HEK293 (cell line): Measurements from ENCODE around the gene SPOCK1.

Experiments
- CTCF ChIA-PET: fragments of 350-600 bp; formaldehyde crosslinking; extraction: SDS; loops from one replicate; lab custom pipeline; 2021; ENCODE audit warnings: antibody characterized with exemption; lab: Yijun Ruan, JAX
- POLR2A ChIA-PET: fragments of 300-600 bp; formaldehyde crosslinking; extraction: SDS; loops from one replicate; lab custom pipeline; 2020; ENCODE audit warnings: antibody characterized with exemption, inconsistent platforms; lab: Yijun Ruan, JAX
- H3K27ac ChIP-seq: fragments of 200-500 bp; sonication (Bioruptor generic); 2 replicates; pipeline ENCODE4 v1.5.1; 2014; ENCODE audit warnings: low read depth, low read length, control low read depth, inconsistent platforms; ENCODE audit errors: extremely low read depth
- H3K36me3 ChIP-seq, 2 experiments: fragments of 200-500 bp in 1 of 2; sonication (Bioruptor generic) in 1 of 2; 1 replicate in 1 of 2; 2 replicates in 1 of 2; pipeline ENCODE4 v1.5.1; 2014 to 2017; ENCODE audit warnings: inconsistent platforms in 2 of 2, low read length in 2 of 2; ENCODE audit not compliant: control insufficient read depth in 2 of 2, insufficient read depth in 1 of 2
- H3K4me1 ChIP-seq: fragments of 200-500 bp; sonication (Bioruptor generic); 2 replicates; pipeline ENCODE4 v1.5.1; 2014; ENCODE audit warnings: mild to moderate bottlenecking, low read length, inconsistent platforms; ENCODE audit not compliant: control insufficient read depth, insufficient read depth
- H3K4me3 ChIP-seq: 2 replicates; pipeline ENCODE4 v1.5.1; 2011; ENCODE audit warnings: low read depth, mild to moderate bottlenecking, control low read depth, low read length, moderate library complexity
- H3K9me3 ChIP-seq: fragments of 200-500 bp; sonication (Bioruptor generic); 2 replicates; pipeline ENCODE4 v1.5.1; 2014; ENCODE audit warnings: low read depth, low read length, inconsistent platforms; ENCODE audit not compliant: control insufficient read depth, insufficient read depth
- KLF8 ChIP-seq: fragments of 450-650 bp; formaldehyde crosslinking; IDR thresholded peaks from 2 replicates; pipeline ENCODE4 v1.5.1; 2016; ENCODE audit warnings: missing biosample characterization, missing genetic modification characterization
- KLF9 ChIP-seq: fragments of 450-650 bp; formaldehyde crosslinking; IDR thresholded peaks from 2 replicates; pipeline ENCODE4 v1.5.1; 2016; ENCODE audit warnings: missing biosample characterization, missing genetic modification characterization, low read depth
- SALL2 ChIP-seq: fragments of 450-650 bp; formaldehyde crosslinking; IDR thresholded peaks from 2 replicates; pipeline ENCODE4 v1.5.0; 2017; ENCODE audit warnings: missing biosample characterization, mild to moderate bottlenecking, missing genetic modification characterization, borderline replicate concordance
- ZFHX2 ChIP-seq: fragments of 450-650 bp; formaldehyde crosslinking; conservative IDR thresholded peaks from 2 replicates; pipeline ENCODE4 v1.5.1; 2016; ENCODE audit warnings: missing biosample characterization, missing genetic modification characterization
- ZNF140 ChIP-seq: fragments of 450-650 bp; formaldehyde crosslinking; IDR thresholded peaks from 2 replicates; pipeline ENCODE4 v1.5.1; 2016; ENCODE audit warnings: missing biosample characterization, missing genetic modification characterization
- ZNF146 ChIP-seq: fragments of 450-650 bp; formaldehyde crosslinking; IDR thresholded peaks from 2 replicates; pipeline ENCODE4 v1.5.1; 2016; ENCODE audit warnings: missing biosample characterization, missing genetic modification characterization
- ZNF148 ChIP-seq: fragments of 450-650 bp; formaldehyde crosslinking; IDR thresholded peaks from 2 replicates; pipeline ENCODE4 v1.5.0; 2017; ENCODE audit warnings: missing biosample characterization, missing genetic modification characterization, borderline replicate concordance
- ZNF169 ChIP-seq: fragments of 450-650 bp; formaldehyde crosslinking; IDR thresholded peaks from 2 replicates; pipeline ENCODE4 v1.5.1; 2016; ENCODE audit warnings: missing biosample characterization, missing genetic modification characterization
- ZNF174 ChIP-seq: fragments of 450-650 bp; formaldehyde crosslinking; IDR thresholded peaks from 2 replicates; pipeline ENCODE4 v1.5.0; 2017; ENCODE audit warnings: missing biosample characterization, mild to moderate bottlenecking, missing genetic modification characterization
- ZNF202 ChIP-seq: fragments of 450-650 bp; formaldehyde crosslinking; IDR thresholded peaks from 2 replicates; pipeline ENCODE4 v1.5.1; 2016; ENCODE audit warnings: missing biosample characterization, missing genetic modification characterization, borderline replicate concordance
- ZNF223 ChIP-seq: fragments of 450-650 bp; formaldehyde crosslinking; IDR thresholded peaks from 2 replicates; pipeline ENCODE4 v1.5.1; 2016; ENCODE audit warnings: missing biosample characterization, missing genetic modification characterization
- ZNF292 ChIP-seq: fragments of 450-650 bp; formaldehyde crosslinking; IDR thresholded peaks from 2 replicates; pipeline ENCODE4 v1.5.1; 2016; ENCODE audit warnings: low read depth, missing biosample characterization, missing genetic modification characterization, borderline replicate concordance
- ZNF335 ChIP-seq: fragments of 450-650 bp; formaldehyde crosslinking; conservative IDR thresholded peaks from 2 replicates; pipeline ENCODE4 v1.5.1; 2016; ENCODE audit warnings: missing biosample characterization, missing genetic modification characterization
- ZNF350 ChIP-seq: fragments of 450-650 bp; formaldehyde crosslinking; IDR thresholded peaks from 2 replicates; pipeline ENCODE4 v1.5.0; 2017; ENCODE audit warnings: missing biosample characterization, mild to moderate bottlenecking, missing genetic modification characterization
- ZNF362 ChIP-seq: fragments of 450-650 bp; formaldehyde crosslinking; IDR thresholded peaks from 2 replicates; pipeline ENCODE4 v1.5.1; 2016; ENCODE audit warnings: missing biosample characterization, missing genetic modification characterization
- ZNF398 ChIP-seq: fragments of 450-650 bp; formaldehyde crosslinking; IDR thresholded peaks from 2 replicates; pipeline ENCODE4 v1.5.1; 2017; ENCODE audit warnings: missing biosample characterization, missing genetic modification characterization
- ZNF660 ChIP-seq: fragments of 450-650 bp; IDR thresholded peaks from 2 replicates; pipeline ENCODE4 v1.5.1; 2018; ENCODE audit warnings: missing biosample characterization, mild to moderate bottlenecking, missing genetic modification characterization
- ZNF692 ChIP-seq: fragments of 450-650 bp; formaldehyde crosslinking; IDR thresholded peaks from 2 replicates; pipeline ENCODE4 v1.5.1; 2016; ENCODE audit warnings: missing biosample characterization, missing genetic modification characterization
- ZNF707 ChIP-seq: fragments of 450-650 bp; formaldehyde crosslinking; IDR thresholded peaks from 2 replicates; pipeline ENCODE4 v1.5.1; 2016; ENCODE audit warnings: missing biosample characterization, missing genetic modification characterization
- ZNF776 ChIP-seq: fragments of 450-650 bp; formaldehyde crosslinking; IDR thresholded peaks from 2 replicates; pipeline ENCODE4 v1.5.0; 2017; ENCODE audit warnings: missing biosample characterization, missing genetic modification characterization, borderline replicate concordance
- ZNF777 ChIP-seq: fragments of 450-650 bp; formaldehyde crosslinking; IDR thresholded peaks from 2 replicates; pipeline ENCODE4 v1.5.1; 2017; ENCODE audit warnings: missing biosample characterization, missing genetic modification characterization, borderline replicate concordance
- ZNF792 ChIP-seq: fragments of 450-650 bp; formaldehyde crosslinking; IDR thresholded peaks from 2 replicates; pipeline ENCODE4 v1.5.1; 2016; ENCODE audit warnings: missing biosample characterization, missing genetic modification characterization
- ZXDB ChIP-seq: fragments of 450-650 bp; formaldehyde crosslinking; IDR thresholded peaks from 2 replicates; pipeline ENCODE4 v1.5.1; 2016; ENCODE audit warnings: missing biosample characterization, missing genetic modification characterization

Gene SPOCK1

GRCh38 chr5:137269274-137269673 is 229.9 kb downstream of the SPOCK1 start:
- H3K27ac ChIP-seq, result no peak overlapping the region
- H3K36me3 ChIP-seq, result no peaks in the 10 kb centered on the region
- ChIA-PET CTCF (no interaction called here), POLR2A (no interaction called here)
- no peaks in the 10 kb centered on the region for H3K4me1 ChIP-seq
- H3K4me3 ChIP-seq, result no peak overlapping the region
- TF ChIP-seq ZNF660 (no peak), ZNF146 (tag by site-specific recombination) (no peak), SALL2 (tag by site-specific recombination) (no peak), ZNF776 (tag by site-specific recombination) (no peak), ZFHX2 (tag by site-specific recombination) (no peak), ZNF335 (tag by site-specific recombination) (no peak), ZNF692 (no peak), ZNF174 (tag by site-specific recombination) (no peak), ZNF292 (tag by site-specific recombination) (no peak), ZNF350 (no peak), ZXDB (tag by site-specific recombination) (no peak), ZNF362 (no peak)
- TF ChIP-seq, all 188 proteins: peak for 0
- H3K9me3 ChIP-seq, result no peaks in the 10 kb centered on the region

GRCh38 chr5:137268646-137269045 is 230.5 kb downstream of the SPOCK1 start:
- Histone ChIP-seq H3K27ac (no peak overlapping the region), H3K4me3 (no peak overlapping the region), H3K9me3 (no peaks in the 10 kb centered on the region), H3K4me1 (no peaks in the 10 kb centered on the region), H3K36me3 (no peaks in the 10 kb centered on the region)
- ChIA-PET POLR2A (no interaction called here), CTCF (interaction anchor here (1.3 kb wide), 1 partner anchor 51 kb away, joined by 5 read pairs; no protein-coding TSS in a partner anchor)
- TF ChIP-seq KLF9 (tag by site-specific recombination), result no peak
- TF ChIP-seq ZNF223 (tag by site-specific recombination), result no peak
- TF ChIP-seq ZNF777 (tag by site-specific recombination), result no peak
- TF ChIP-seq ZNF398 (tag by site-specific recombination), result no peak
- no peak for TF ChIP-seq ZNF202 (tag by site-specific recombination)
- TF ChIP-seq ZNF350, result no peak
- TF ChIP-seq ZNF362, result no peak
- no peak for TF ChIP-seq ZNF169 (tag by site-specific recombination)
- no peak for TF ChIP-seq ZNF707 (tag by site-specific recombination)
- no peak for TF ChIP-seq ZNF792 (tag by site-specific recombination)
- TF ChIP-seq ZNF148, result no peak
- no peak for TF ChIP-seq KLF8 (tag by site-specific recombination)
- TF ChIP-seq ZNF140 (tag by site-specific recombination), result no peak
